ENCODE data around the gene SESN2. TPM values are rescaled to one million over a fixed set of nuclear protein-coding genes. Genes with fewer than 3 reads are reported as not detected.

SESN2 gene
- polyA plus RNA-seq, 2 of the 4 experiments (the other 2 are of a cell fraction), result 5.2 to 16.6 TPM

DNA sequence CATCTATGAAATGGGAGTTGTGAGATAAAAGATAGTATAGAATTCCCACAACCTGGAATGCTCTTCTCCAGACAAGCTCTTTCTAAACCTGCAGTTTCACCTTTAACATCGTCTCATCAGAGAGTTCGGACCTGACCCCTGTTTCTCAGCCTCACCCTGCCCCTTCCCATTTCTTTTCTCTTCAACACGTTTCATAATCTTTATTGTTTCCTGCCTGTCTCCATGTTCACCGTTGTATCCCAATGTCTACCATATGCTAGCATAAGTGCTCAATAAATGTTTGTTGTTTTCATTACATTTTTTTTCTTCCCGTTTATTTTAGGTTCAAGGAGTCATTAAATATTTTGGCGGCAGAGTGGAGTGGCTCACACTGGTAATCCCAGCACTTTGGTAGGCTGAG lies 32.4 kb downstream of the SESN2 start:
- FAIRE-seq, result no peak
- no peak overlapping the region for H3K4me3 ChIP-seq
- H3K27ac ChIP-seq, result no peak overlapping the region
- no peak for DNase-seq (ENCODE audit: low read depth in 1 of 2, low spot score in 1 of 2)
- TF ChIP-seq, protein P1, sequence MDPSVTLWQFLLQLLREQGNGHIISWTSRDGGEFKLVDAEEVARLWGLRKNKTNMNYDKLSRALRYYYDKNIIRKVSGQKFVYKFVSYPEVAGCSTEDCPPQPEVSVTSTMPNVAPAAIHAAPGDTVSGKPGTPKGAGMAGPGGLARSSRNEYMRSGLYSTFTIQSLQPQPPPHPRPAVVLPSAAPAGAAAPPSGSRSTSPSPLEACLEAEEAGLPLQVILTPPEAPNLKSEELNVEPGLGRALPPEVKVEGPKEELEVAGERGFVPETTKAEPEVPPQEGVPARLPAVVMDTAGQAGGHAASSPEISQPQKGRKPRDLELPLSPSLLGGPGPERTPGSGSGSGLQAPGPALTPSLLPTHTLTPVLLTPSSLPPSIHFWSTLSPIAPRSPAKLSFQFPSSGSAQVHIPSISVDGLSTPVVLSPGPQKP (IDR thresholded peaks at IDR 0.05; ENCODE audit: low read depth, low read length), result no peak
- TF ChIP-seq EP300 (IDR thresholded peaks at IDR 0.05), result no peak
- TF ChIP-seq, protein P2, sequence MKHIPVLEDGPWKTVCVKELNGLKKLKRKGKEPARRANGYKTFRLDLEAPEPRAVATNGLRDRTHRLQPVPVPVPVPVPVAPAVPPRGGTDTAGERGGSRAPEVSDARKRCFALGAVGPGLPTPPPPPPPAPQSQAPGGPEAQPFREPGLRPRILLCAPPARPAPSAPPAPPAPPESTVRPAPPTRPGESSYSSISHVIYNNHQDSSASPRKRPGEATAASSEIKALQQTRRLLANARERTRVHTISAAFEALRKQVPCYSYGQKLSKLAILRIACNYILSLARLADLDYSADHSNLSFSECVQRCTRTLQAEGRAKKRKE (CRISPR knock-in tag; IDR thresholded peaks at IDR 0.05; ENCODE audit: low read depth), result no peak
- no peak for TF ChIP-seq NFE2L2 (conservative IDR thresholded peaks at IDR 0.05; ENCODE audit: low read length)
- no peak for TF ChIP-seq CBX8 (IDR thresholded peaks at IDR 0.05)
- no peak for TF ChIP-seq GATA3 (IDR thresholded peaks at IDR 0.05; ENCODE audit: borderline replicate concordance)
- TF ChIP-seq, protein P3, sequence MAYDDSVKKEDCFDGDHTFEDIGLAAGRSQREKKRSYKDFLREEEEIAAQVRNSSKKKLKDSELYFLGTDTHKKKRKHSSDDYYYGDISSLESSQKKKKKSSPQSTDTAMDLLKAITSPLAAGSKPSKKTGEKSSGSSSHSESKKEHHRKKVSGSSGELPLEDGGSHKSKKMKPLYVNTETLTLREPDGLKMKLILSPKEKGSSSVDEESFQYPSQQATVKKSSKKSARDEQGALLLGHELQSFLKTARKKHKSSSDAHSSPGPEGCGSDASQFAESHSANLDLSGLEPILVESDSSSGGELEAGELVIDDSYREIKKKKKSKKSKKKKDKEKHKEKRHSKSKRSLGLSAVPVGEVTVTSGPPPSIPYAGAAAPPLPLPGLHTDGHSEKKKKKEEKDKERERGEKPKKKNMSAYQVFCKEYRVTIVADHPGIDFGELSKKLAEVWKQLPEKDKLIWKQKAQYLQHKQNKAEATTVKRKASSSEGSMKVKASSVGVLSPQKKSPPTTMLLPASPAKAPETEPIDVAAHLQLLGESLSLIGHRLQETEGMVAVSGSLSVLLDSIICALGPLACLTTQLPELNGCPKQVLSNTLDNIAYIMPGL (CRISPR knock-in tag; IDR thresholded peaks at IDR 0.05; ENCODE audit: borderline replicate concordance), result no peak
- no peak for TF ChIP-seq PHF8 (IDR thresholded peaks at IDR 0.05; ENCODE audit: borderline replicate concordance, low read depth)
- no peak for TF ChIP-seq POLR2A (IDR thresholded peaks at IDR 0.05; ENCODE audit: low read length)
- TF ChIP-seq, protein P4, sequence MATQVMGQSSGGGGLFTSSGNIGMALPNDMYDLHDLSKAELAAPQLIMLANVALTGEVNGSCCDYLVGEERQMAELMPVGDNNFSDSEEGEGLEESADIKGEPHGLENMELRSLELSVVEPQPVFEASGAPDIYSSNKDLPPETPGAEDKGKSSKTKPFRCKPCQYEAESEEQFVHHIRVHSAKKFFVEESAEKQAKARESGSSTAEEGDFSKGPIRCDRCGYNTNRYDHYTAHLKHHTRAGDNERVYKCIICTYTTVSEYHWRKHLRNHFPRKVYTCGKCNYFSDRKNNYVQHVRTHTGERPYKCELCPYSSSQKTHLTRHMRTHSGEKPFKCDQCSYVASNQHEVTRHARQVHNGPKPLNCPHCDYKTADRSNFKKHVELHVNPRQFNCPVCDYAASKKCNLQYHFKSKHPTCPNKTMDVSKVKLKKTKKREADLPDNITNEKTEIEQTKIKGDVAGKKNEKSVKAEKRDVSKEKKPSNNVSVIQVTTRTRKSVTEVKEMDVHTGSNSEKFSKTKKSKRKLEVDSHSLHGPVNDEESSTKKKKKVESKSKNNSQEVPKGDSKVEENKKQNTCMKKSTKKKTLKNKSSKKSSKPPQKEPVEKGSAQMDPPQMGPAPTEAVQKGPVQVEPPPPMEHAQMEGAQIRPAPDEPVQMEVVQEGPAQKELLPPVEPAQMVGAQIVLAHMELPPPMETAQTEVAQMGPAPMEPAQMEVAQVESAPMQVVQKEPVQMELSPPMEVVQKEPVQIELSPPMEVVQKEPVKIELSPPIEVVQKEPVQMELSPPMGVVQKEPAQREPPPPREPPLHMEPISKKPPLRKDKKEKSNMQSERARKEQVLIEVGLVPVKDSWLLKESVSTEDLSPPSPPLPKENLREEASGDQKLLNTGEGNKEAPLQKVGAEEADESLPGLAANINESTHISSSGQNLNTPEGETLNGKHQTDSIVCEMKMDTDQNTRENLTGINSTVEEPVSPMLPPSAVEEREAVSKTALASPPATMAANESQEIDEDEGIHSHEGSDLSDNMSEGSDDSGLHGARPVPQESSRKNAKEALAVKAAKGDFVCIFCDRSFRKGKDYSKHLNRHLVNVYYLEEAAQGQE (IDR thresholded peaks at IDR 0.05), result no peak
- no peak for TF ChIP-seq MYC (IDR thresholded peaks at IDR 0.05; ENCODE audit: borderline replicate concordance, low read length)
- H3K4me2 ChIP-seq, result no peak overlapping the region
- no peaks in the 10 kb centered on the region for H3K9me3 ChIP-seq
- ChIA-PET CTCF (no interaction called here), POLR2A (no interaction called here)
- ATAC-seq, result no peak
- H3K4me1 ChIP-seq, result peaks cover 6% of the 10 kb centered on the region; the same call in 1 of the 3 replicates
- WGBS (ENCODE audit: missing lambda C conversion rate), result 85% methylated on average over 6 of the region's 6 CpGs

DNA sequence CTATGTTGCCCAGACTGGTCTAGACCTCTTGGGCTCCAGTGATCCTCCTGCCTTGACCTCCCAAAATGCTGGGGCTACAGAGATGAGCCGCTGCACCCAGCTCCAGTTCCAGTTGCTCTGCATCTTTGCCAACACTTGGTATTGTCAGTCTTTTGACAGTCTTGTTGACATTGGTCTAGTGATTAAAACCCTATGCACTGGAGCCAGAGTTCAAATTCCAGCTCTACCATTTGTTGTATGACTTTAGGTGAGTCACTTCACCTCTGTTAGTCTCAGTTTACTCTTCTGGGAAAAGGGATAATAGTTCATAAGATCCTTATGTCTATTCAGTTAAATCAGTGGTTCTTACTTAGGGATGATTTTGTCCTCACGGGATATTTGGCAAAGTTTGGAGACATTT lies 36.6 kb downstream of the SESN2 start:
- ChIA-PET POLR2A (no interaction called here), CTCF (interaction anchor here (0.6 to 1.0 kb wide), 2 partner anchors 24 to 48 kb away, joined by 3 to 6 read pairs; no protein-coding TSS in a partner anchor)
- no peak for ATAC-seq
- peak overlapping the region in 1 of 2 experiments; percentile 45; a peak in 1 of 6 replicates for H3K27ac ChIP-seq
- H3K9me3 ChIP-seq, result no peaks in the 10 kb centered on the region
- no peak for TF ChIP-seq MAZ (IDR thresholded peaks at IDR 0.05; ENCODE audit: borderline replicate concordance, low read depth, low read length)
- TF ChIP-seq CHD4 (IDR thresholded peaks at IDR 0.05; ENCODE audit: borderline replicate concordance), result no peak
- TF ChIP-seq, protein P5, sequence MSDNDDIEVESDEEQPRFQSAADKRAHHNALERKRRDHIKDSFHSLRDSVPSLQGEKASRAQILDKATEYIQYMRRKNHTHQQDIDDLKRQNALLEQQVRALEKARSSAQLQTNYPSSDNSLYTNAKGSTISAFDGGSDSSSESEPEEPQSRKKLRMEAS (IDR thresholded peaks at IDR 0.05), result no peak
- no peak for TF ChIP-seq HOXB13 (CRISPR knock-in tag; IDR thresholded peaks at IDR 0.05; ENCODE audit: low read depth)
- TF ChIP-seq RNF2 (IDR thresholded peaks at IDR 0.05; ENCODE audit: borderline replicate concordance, low read depth), result no peak
- TF ChIP-seq, protein P6, sequence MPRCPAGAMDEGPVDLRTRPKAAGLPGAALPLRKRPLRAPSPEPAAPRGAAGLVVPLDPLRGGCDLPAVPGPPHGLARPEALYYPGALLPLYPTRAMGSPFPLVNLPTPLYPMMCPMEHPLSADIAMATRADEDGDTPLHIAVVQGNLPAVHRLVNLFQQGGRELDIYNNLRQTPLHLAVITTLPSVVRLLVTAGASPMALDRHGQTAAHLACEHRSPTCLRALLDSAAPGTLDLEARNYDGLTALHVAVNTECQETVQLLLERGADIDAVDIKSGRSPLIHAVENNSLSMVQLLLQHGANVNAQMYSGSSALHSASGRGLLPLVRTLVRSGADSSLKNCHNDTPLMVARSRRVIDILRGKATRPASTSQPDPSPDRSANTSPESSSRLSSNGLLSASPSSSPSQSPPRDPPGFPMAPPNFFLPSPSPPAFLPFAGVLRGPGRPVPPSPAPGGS (IDR thresholded peaks at IDR 0.05), result no peak
- no peak for TF ChIP-seq RCOR1 (IDR thresholded peaks at IDR 0.05; ENCODE audit: low read depth, low read length)
- TF ChIP-seq, protein P7, sequence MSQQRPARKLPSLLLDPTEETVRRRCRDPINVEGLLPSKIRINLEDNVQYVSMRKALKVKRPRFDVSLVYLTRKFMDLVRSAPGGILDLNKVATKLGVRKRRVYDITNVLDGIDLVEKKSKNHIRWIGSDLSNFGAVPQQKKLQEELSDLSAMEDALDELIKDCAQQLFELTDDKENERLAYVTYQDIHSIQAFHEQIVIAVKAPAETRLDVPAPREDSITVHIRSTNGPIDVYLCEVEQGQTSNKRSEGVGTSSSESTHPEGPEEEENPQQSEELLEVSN (IDR thresholded peaks at IDR 0.05; ENCODE audit: borderline replicate concordance, low read depth), result no peak
- no peak for TF ChIP-seq GATA3 (IDR thresholded peaks at IDR 0.05; ENCODE audit: borderline replicate concordance)
- TF ChIP-seq CBX8 (IDR thresholded peaks at IDR 0.05), result no peak
- no peak for TF ChIP-seq JUN (IDR thresholded peaks at IDR 0.05)
- no peak for TF ChIP-seq FOSL2 (IDR thresholded peaks at IDR 0.05)
- TF ChIP-seq FOSL2 (CRISPR knock-in tag; IDR thresholded peaks at IDR 0.05), result no peak
- TF ChIP-seq HEYL (CRISPR knock-in tag; IDR thresholded peaks at IDR 0.05), result no peak
- no peak for TF ChIP-seq MAFK (IDR thresholded peaks at IDR 0.05; ENCODE audit: partially characterized antibody)
- H3K4me2 ChIP-seq, result peak overlapping the region; percentile 74; the same call in 1 of the 3 replicates
- no peak for DNase-seq (ENCODE audit: low read depth in 1 of 2, low spot score in 1 of 2)
- FAIRE-seq, result no peak
- peaks cover 11% of the 10 kb centered on the region; the same call in 1 of the 3 replicates for H3K4me1 ChIP-seq
- 83% methylated on average over 2 of the region's 2 CpGs for WGBS (ENCODE audit: missing lambda C conversion rate)
- no peak overlapping the region for H3K4me3 ChIP-seq

Data from A549 (cell line).